DOHH2 (cell line): ENCODE data around the gene CCDC120.

ENCODE experiments used
- EZH2phosphoT487 ChIP-seq: fragments of 200-600 bp; sonication (generic); IDR thresholded peaks from 2 replicates; pipeline ENCODE4 v1.6.1; 2017; ENCODE audit warnings: borderline replicate concordance, mild to moderate bottlenecking, antibody characterized with exemption, low read length, moderate library complexity, mixed read lengths
- TF ChIP-seq, protein P1 (sequence below): fragments of 200-600 bp; sonication (generic); IDR thresholded peaks from one replicate; pipeline ENCODE4 v1.5.1; 2014; ENCODE audit warnings: antibody characterized with exemption, mild to moderate bottlenecking, low read depth, low read length; ENCODE audit not compliant: poor library complexity, severe bottlenecking

DNA sequence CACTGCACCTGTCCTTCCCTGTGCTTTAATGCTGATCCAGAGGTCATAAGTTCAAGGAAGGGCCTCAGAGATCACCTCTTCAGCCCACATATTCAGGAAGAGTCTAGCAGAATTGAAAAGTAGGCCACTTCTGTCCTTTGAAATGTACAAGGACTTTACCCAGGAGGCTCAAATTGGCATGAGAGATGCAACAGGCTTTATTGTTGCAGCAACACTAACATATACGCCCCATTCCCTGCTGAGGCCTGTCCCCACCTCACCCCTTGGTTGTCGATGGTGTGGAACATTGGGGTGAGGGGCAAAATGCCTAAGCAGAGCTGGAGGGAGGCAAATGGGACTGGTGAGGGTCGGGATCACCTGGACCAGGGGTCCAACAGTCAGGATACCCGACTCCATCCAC is 12.2 kb downstream of the CCDC120 start:
- TF ChIP-seq, protein P1, sequence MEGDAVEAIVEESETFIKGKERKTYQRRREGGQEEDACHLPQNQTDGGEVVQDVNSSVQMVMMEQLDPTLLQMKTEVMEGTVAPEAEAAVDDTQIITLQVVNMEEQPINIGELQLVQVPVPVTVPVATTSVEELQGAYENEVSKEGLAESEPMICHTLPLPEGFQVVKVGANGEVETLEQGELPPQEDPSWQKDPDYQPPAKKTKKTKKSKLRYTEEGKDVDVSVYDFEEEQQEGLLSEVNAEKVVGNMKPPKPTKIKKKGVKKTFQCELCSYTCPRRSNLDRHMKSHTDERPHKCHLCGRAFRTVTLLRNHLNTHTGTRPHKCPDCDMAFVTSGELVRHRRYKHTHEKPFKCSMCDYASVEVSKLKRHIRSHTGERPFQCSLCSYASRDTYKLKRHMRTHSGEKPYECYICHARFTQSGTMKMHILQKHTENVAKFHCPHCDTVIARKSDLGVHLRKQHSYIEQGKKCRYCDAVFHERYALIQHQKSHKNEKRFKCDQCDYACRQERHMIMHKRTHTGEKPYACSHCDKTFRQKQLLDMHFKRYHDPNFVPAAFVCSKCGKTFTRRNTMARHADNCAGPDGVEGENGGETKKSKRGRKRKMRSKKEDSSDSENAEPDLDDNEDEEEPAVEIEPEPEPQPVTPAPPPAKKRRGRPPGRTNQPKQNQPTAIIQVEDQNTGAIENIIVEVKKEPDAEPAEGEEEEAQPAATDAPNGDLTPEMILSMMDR = no peak
- no peak for TF ChIP-seq EZH2phosphoT487
